Smooth muscle cell of the pulmonary artery (primary cell): ENCODE results near the gene HOXC5. TPM values are rescaled to one million over a fixed set of nuclear protein-coding genes. Genes with fewer than 3 reads are reported as not detected.

ENCODE experiments used
- total RNA-seq: library from RNA; depleted of rRNA; stranded (reverse); fragments of >200 nt; gene quantifications from 2 replicates; pipeline ENCODE4 v1.2.3, GENCODE V29; 2014

HOXC5 gene
- 0.33 and 0.39 TPM in 2 replicates for total RNA-seq

GRCh38 chr12:54032627-54033100, at the start of gene HOXC5:
TSS of gene HOXC5 (plus strand) at chr12:54033050. CDS start at chr12:54033123, 73 bp downstream.

GRCh38 chr12:53984901-53985691, 47.8 kb upstream of the HOXC5 start, which contains the start of gene HOXC10:
TSS of gene HOXC10 (plus strand) at chr12:53985146. CDS start at chr12:53985260, 114 bp downstream.

GRCh38 chr12:54000116-54001114, 32.4 kb upstream of the HOXC5 start, which contains the start of gene HOXC9:
TSS of gene HOXC9 (plus strand) at chr12:54000161. CDS start at chr12:54000189, 28 bp downstream.

GRCh38 chr12:54028314-54029201, 4.3 kb upstream of the HOXC5 start, which contains the start of gene HOXC6:
TSS of gene HOXC6 (plus strand) at chr12:54028440. CDS start at chr12:54028522, 82 bp downstream.

GRCh38 chr12:54053751-54054741, 21.2 kb downstream of the HOXC5 start, which contains the start of gene HOXC4:
TSS of gene HOXC4 (plus strand) at chr12:54053835. CDS start at chr12:54053923, 88 bp downstream.

Other genes starting within 250 kb of the HOXC5 start
- not detected in 2 replicates for gene HOXC13, start 94.2 kb upstream of the HOXC5 start, total RNA-seq
- gene HOXC12, start 78.1 kb upstream of the HOXC5 start, total RNA-seq, result not detected in 2 replicates
- gene HOXC11, start 59.9 kb upstream of the HOXC5 start, total RNA-seq, result not detected in 2 replicates
- gene HOTAIR, start 58.1 kb upstream of the HOXC5 start, total RNA-seq, result not detected in 2 replicates
- not detected in 2 replicates for gene HOXC10, start 47.9 kb upstream of the HOXC5 start, total RNA-seq
- gene HOXC9, start 32.9 kb upstream of the HOXC5 start, total RNA-seq, result 0.40 and 1.8 TPM in 2 replicates
- gene HOXC8, start 24.1 kb upstream of the HOXC5 start, total RNA-seq, result 0.50 and 0.85 TPM in 2 replicates
- gene HOXC6, start 4.6 kb upstream of the HOXC5 start, total RNA-seq, result 0.56 and 2.3 TPM in 2 replicates
- gene HOXC4, start 20.8 kb downstream of the HOXC5 start, total RNA-seq, result 0.79 and 1.2 TPM in 2 replicates
- 22.5 and 30.4 TPM in 2 replicates for gene SMUG1, start 155.9 kb downstream of the HOXC5 start, total RNA-seq
- gene CBX5, start 247.1 kb downstream of the HOXC5 start, total RNA-seq, result 39.0 and 47.0 TPM in 2 replicates
- 136 and 210 TPM in 2 replicates for gene HNRNPA1, start 247.7 kb downstream of the HOXC5 start, total RNA-seq